ENCODE measurements around the gene CMAS.

- TF ChIP-seq, protein P1, sequence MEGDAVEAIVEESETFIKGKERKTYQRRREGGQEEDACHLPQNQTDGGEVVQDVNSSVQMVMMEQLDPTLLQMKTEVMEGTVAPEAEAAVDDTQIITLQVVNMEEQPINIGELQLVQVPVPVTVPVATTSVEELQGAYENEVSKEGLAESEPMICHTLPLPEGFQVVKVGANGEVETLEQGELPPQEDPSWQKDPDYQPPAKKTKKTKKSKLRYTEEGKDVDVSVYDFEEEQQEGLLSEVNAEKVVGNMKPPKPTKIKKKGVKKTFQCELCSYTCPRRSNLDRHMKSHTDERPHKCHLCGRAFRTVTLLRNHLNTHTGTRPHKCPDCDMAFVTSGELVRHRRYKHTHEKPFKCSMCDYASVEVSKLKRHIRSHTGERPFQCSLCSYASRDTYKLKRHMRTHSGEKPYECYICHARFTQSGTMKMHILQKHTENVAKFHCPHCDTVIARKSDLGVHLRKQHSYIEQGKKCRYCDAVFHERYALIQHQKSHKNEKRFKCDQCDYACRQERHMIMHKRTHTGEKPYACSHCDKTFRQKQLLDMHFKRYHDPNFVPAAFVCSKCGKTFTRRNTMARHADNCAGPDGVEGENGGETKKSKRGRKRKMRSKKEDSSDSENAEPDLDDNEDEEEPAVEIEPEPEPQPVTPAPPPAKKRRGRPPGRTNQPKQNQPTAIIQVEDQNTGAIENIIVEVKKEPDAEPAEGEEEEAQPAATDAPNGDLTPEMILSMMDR (conservative IDR thresholded peaks at IDR 0.05; ENCODE audit: low read depth in 2 of 2), result no peak
- TF ChIP-seq EZH2phosphoT487 (IDR thresholded peaks at IDR 0.05; ENCODE audit: unreplicated experiment) (no peak), EZH2 (IDR thresholded peaks at IDR 0.05; ENCODE audit: low read depth, unreplicated experiment) (no peak), ETS1 (IDR thresholded peaks at IDR 0.05) (no peak), CREB1 (CRISPR knock-in tag; IDR thresholded peaks at IDR 0.05; ENCODE audit: low read depth) (no peak), POLR2AphosphoS5 (IDR thresholded peaks at IDR 0.05; ENCODE audit: low read depth) (no peak), REST (IDR thresholded peaks at IDR 0.05; ENCODE audit: unreplicated experiment) (no peak), ZNF114 (CRISPR knock-in tag; IDR thresholded peaks at IDR 0.05) (no peak)
These were observed 55.8 kb downstream of the CMAS start for GRCh38 chr12:22101749-22102243.

Data from GM23338 (cell line).